ENCODE measurements around the gene HAPLN2.

DNA sequence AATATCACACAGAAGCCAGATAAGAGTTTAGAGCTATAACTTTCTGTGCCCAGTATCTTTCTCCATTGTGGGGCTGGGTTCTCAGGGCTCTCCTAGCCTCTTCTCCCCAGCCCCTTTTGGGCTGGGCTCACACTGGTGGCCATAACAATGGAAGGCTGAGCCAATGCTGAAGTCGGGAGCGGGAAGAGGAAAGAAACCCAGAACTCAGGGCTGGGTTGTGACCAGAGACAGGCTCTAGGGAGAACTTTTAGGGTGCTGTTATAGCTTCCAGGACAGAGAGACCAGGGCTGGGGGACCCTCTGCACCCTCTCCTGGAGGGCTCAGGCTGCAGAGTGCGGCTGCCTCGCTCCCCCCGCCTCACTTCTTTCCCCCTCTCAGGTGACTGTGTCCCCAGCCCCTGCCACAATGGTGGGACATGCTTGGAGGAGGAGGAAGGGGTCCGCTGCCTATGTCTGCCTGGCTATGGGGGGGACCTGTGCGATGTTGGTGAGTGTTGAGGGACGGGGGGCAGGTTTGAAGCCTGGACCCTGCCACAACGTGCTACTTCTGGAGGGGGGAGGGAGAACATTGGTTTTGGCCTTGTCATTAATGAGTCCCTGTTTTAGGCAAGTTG is 36.8 kb downstream of the HAPLN2 start:
- no peak for TF ChIP-seq EZH2 (IDR thresholded peaks at IDR 0.05; ENCODE audit: low read length)
- TF ChIP-seq, protein P1, sequence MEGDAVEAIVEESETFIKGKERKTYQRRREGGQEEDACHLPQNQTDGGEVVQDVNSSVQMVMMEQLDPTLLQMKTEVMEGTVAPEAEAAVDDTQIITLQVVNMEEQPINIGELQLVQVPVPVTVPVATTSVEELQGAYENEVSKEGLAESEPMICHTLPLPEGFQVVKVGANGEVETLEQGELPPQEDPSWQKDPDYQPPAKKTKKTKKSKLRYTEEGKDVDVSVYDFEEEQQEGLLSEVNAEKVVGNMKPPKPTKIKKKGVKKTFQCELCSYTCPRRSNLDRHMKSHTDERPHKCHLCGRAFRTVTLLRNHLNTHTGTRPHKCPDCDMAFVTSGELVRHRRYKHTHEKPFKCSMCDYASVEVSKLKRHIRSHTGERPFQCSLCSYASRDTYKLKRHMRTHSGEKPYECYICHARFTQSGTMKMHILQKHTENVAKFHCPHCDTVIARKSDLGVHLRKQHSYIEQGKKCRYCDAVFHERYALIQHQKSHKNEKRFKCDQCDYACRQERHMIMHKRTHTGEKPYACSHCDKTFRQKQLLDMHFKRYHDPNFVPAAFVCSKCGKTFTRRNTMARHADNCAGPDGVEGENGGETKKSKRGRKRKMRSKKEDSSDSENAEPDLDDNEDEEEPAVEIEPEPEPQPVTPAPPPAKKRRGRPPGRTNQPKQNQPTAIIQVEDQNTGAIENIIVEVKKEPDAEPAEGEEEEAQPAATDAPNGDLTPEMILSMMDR (optimal IDR thresholded peaks at IDR 0.05 in 1 of 3, IDR thresholded peaks at IDR 0.05 in 1 of 3, conservative IDR thresholded peaks at IDR 0.05 in 1 of 3; ENCODE audit: extremely low read depth in 1 of 3, insufficient read depth in 2 of 3, low read length in 3 of 3), result no peak

Data from keratinocyte (primary cell).